Gastrocnemius medialis (tissue), 4 donors: ENCODE measurements around the gene U2AF1.
"Not testable (repeated sequence)": the region's sequence is repeated elsewhere in the genome, so short reads cannot be mapped to it uniquely, and the experiment has no call there.

Experiments used
- POLR2A ChIP-seq, 2 donors: fragments of 450-650 bp; IDR thresholded peaks; one replicate each; pipeline ENCODE4 v1.6.1; 2017; ENCODE audit warnings: antibody characterized with exemption in 2 of 2, mild to moderate bottlenecking in 2 of 2, moderate library complexity in 2 of 2
- TF ChIP-seq, protein P1 (sequence below), 5 experiments: fragments of 450-650 bp in 3 of 5; fragments of 200-600 bp in 2 of 5; sonication (generic) in 2 of 5; IDR thresholded peaks in 4 of 5; conservative IDR thresholded peaks in 1 of 5; 1 replicate in 4 of 5; 2 replicates in 1 of 5; pipeline ENCODE4 v1.5.1; 2016 to 2019; ENCODE audit warnings: antibody characterized with exemption in 5 of 5, mild to moderate bottlenecking in 3 of 5, moderate library complexity in 3 of 5

DNA sequence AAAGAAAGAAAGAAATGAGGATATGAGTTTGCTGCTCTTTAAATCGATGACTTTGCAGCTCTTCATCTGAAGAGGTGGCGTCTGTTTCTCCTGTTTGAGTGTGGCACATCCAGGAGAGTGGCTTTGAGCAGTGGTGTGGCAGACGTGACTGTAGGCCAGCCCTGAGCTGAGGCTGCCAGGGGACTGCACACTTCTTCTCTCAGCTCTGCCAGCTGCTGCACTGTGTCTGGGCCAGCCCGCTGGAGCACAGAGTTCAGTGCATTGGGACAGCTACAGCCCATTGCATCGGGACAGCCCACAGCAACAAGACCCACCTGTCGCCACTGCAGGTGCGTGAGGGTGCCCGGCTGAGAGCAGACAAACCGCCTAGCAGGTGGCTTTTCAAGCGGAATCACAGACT, 27.1 kb upstream of the U2AF1 start:
- TF ChIP-seq POLR2A (IDR thresholded peaks at IDR 0.05), result not testable (repeated sequence)
- TF ChIP-seq, protein P1, sequence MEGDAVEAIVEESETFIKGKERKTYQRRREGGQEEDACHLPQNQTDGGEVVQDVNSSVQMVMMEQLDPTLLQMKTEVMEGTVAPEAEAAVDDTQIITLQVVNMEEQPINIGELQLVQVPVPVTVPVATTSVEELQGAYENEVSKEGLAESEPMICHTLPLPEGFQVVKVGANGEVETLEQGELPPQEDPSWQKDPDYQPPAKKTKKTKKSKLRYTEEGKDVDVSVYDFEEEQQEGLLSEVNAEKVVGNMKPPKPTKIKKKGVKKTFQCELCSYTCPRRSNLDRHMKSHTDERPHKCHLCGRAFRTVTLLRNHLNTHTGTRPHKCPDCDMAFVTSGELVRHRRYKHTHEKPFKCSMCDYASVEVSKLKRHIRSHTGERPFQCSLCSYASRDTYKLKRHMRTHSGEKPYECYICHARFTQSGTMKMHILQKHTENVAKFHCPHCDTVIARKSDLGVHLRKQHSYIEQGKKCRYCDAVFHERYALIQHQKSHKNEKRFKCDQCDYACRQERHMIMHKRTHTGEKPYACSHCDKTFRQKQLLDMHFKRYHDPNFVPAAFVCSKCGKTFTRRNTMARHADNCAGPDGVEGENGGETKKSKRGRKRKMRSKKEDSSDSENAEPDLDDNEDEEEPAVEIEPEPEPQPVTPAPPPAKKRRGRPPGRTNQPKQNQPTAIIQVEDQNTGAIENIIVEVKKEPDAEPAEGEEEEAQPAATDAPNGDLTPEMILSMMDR (IDR thresholded peaks at IDR 0.05 in 4 of 5, conservative IDR thresholded peaks at IDR 0.05 in 1 of 5), result not testable (repeated sequence)
